Mucosa of rectum (tissue), 2 donors: ENCODE data around the gene CABP4.

Source experiments
- H3K27ac ChIP-seq, 2 donors: one replicate each; pipeline ENCODE4 v1.7.0; 2013; ENCODE audit warnings: inconsistent platforms in 2 of 2, low read depth in 2 of 2, low read length in 2 of 2
- H3K27me3 ChIP-seq, 2 donors: one replicate each; pipeline ENCODE4 v1.7.0; 2013; ENCODE audit warnings: low read length in 2 of 2; ENCODE audit not compliant: control insufficient read depth in 2 of 2, insufficient read depth in 2 of 2
- H3K36me3 ChIP-seq, 2 donors: one replicate each; pipeline ENCODE4 v1.7.0; 2013; ENCODE audit warnings: low read length in 2 of 2; ENCODE audit not compliant: control insufficient read depth in 2 of 2, insufficient read depth in 2 of 2
- H3K4me1 ChIP-seq, 2 donors: one replicate each; pipeline ENCODE4 v1.7.0; 2013; ENCODE audit warnings: low read length in 2 of 2, mild to moderate bottlenecking in 1 of 2; ENCODE audit not compliant: control insufficient read depth in 2 of 2, insufficient read depth in 2 of 2
- H3K4me3 ChIP-seq, 2 donors: one replicate each; pipeline ENCODE4 v1.7.0; 2013; ENCODE audit warnings: low read length in 2 of 2
- H3K9ac ChIP-seq, 2 donors: one replicate each; pipeline ENCODE4 v1.7.0; 2013; ENCODE audit warnings: low read length in 2 of 2, low read depth in 1 of 2, mild to moderate bottlenecking in 1 of 2
- H3K9me3 ChIP-seq, 2 donors: one replicate each; pipeline ENCODE4 v1.7.0; 2013; ENCODE audit warnings: low read length in 2 of 2; ENCODE audit not compliant: control insufficient read depth in 2 of 2
- donor health status: healthy.
- donor health status: Normal muscosa, but diverticular disease.

The CABP4 gene

GRCh38 chr11:67442504-67443404 is 12.4 kb upstream of the CABP4 start:
- H3K4me1 ChIP-seq = peaks cover 19 to 27% of the 10 kb centered on the region in 2 donors

GRCh38 chr11:67445515-67445914 is 9.6 kb upstream of the CABP4 start:
- no peak overlapping the region for H3K4me3 ChIP-seq
- no peak overlapping the region for H3K27ac ChIP-seq
- no peak overlapping the region for H3K9ac ChIP-seq
- peaks cover 11% of the 10 kb centered on the region in 2 donors for H3K36me3 ChIP-seq
- no peaks in the 10 kb centered on the region for H3K9me3 ChIP-seq
- H3K27me3 ChIP-seq = no peaks in the 10 kb centered on the region
- H3K4me1 ChIP-seq = peaks cover 16 to 19% of the 10 kb centered on the region in 2 donors

More at GRCh38 chr11:67442504-67443404, 12.4 kb upstream of the CABP4 start:
- Histone ChIP-seq H3K4me3 (peak overlapping the region; percentile 76 to 88), H3K9me3 (no peaks in the 10 kb centered on the region), H3K27ac (peak overlapping the region; percentile 86 to 90), H3K36me3 (peaks cover 18 to 21% of the 10 kb centered on the region in 2 donors), H3K9ac (peak overlapping the region; percentile 83 to 96), H3K27me3 (no peaks in the 10 kb centered on the region)

- Histone ChIP-seq H3K27ac (no peak overlapping the region), H3K9ac (no peak overlapping the region), H3K36me3 (no peaks in the 10 kb centered on the region), H3K9me3 (no peaks in the 10 kb centered on the region), H3K4me3 (no peak overlapping the region), H3K4me1 (peaks cover 2 to 5% of the 10 kb centered on the region in 2 donors), H3K27me3 (no peaks in the 10 kb centered on the region)
Measured at GRCh38 chr11:67448220-67448609, 6.9 kb upstream of the CABP4 start.

- Histone ChIP-seq H3K36me3 (no peaks in the 10 kb centered on the region), H3K4me3 (no peak overlapping the region), H3K9ac (no peak overlapping the region), H3K4me1 (peaks cover 2 to 5% of the 10 kb centered on the region in 2 donors), H3K27me3 (no peaks in the 10 kb centered on the region), H3K27ac (peak overlapping the region in 1 of 2 donors; percentile 32), H3K9me3 (no peaks in the 10 kb centered on the region)
Measured at GRCh38 chr11:67449116-67449844, 5.9 kb upstream of the CABP4 start.

GRCh38 chr11:67450796-67451657 is 4.1 kb upstream of the CABP4 start:
- no peak overlapping the region for H3K4me3 ChIP-seq
- H3K36me3 ChIP-seq = no peaks in the 10 kb centered on the region
- H3K27ac ChIP-seq = no peak overlapping the region
- H3K9me3 ChIP-seq = no peaks in the 10 kb centered on the region
- H3K4me1 ChIP-seq = peaks cover 0 to 2% of the 10 kb centered on the region in 2 donors
- H3K9ac ChIP-seq = no peak overlapping the region
- no peaks in the 10 kb centered on the region for H3K27me3 ChIP-seq

GRCh38 chr11:67451658-67451976 is 3.5 kb upstream of the CABP4 start:
- Histone ChIP-seq H3K9me3 (no peaks in the 10 kb centered on the region), H3K36me3 (no peaks in the 10 kb centered on the region), H3K27me3 (no peaks in the 10 kb centered on the region), H3K27ac (no peak overlapping the region), H3K4me1 (no peaks in the 10 kb centered on the region), H3K9ac (no peak overlapping the region), H3K4me3 (no peak overlapping the region)

GRCh38 chr11:67452141-67452952 is 2.8 kb upstream of the CABP4 start, which contains the start of gene GPR152:
GPR152 (minus strand) TSS chr11:67452729; CDS start chr11:67452724, 5 bp downstream.
- H3K27ac ChIP-seq = no peak within 1 kb of the TSS
- H3K9me3 ChIP-seq = no peaks in the 10 kb centered on the region
- no peak within 1 kb of the TSS for H3K9ac ChIP-seq
- no peaks in the 10 kb centered on the region for H3K27me3 ChIP-seq
- no peaks in the 10 kb centered on the region for H3K4me1 ChIP-seq
- H3K36me3 ChIP-seq = no peaks in the 10 kb centered on the region
- no peak within 1 kb of the TSS for H3K4me3 ChIP-seq

- Histone ChIP-seq H3K9ac (no peak overlapping the region), H3K36me3 (no peaks in the 10 kb centered on the region), H3K4me3 (no peak overlapping the region), H3K27me3 (no peaks in the 10 kb centered on the region), H3K4me1 (no peaks in the 10 kb centered on the region), H3K9me3 (no peaks in the 10 kb centered on the region), H3K27ac (no peak overlapping the region)
Measured at GRCh38 chr11:67453816-67454732, 1.1 kb upstream of the CABP4 start.
